Coronary artery (tissue), 2 donors: ENCODE results near the gene PPM1J.

ENCODE experiments used
- DNase-seq: peaks from one replicate; pipeline ENCODE4 v3.0.0-alpha.2; 2017; ENCODE audit warnings: low spot score
- H3K27ac ChIP-seq, 2 donors: fragments of 200-600 bp; sonication (generic); one replicate each; pipeline ENCODE4 v1.5.1; 2016 to 2019
- H3K4me3 ChIP-seq: fragments of 200-600 bp; sonication (generic); 2 replicates; pipeline ENCODE4 v1.5.1; 2016; ENCODE audit warnings: mild to moderate bottlenecking, moderate library complexity
- CTCF ChIP-seq: fragments of 200-600 bp; sonication (generic); IDR thresholded peaks from one replicate; pipeline ENCODE4 v1.5.1; 2019; ENCODE audit warnings: antibody characterized with exemption

PPM1J gene

GRCh38 chr1:112678605-112679004, 36.5 kb downstream of the PPM1J start:
- no peak overlapping the region for H3K4me3 ChIP-seq
- H3K27ac ChIP-seq, result no peak overlapping the region
- no peak for DNase-seq
- TF ChIP-seq CTCF, result no peak

GRCh38 chr1:112677501-112677900, 37.6 kb downstream of the PPM1J start:
- H3K4me3 ChIP-seq, result no peak overlapping the region
- no peak for TF ChIP-seq CTCF
- H3K27ac ChIP-seq, result no peak overlapping the region
- no peak for DNase-seq

- Histone ChIP-seq H3K4me3 (no peak overlapping the region), H3K27ac (no peak overlapping the region)
- no peak for TF ChIP-seq CTCF
- DNase-seq, result no peak
Measured at GRCh38 chr1:112676543-112676942, 38.6 kb downstream of the PPM1J start.

- DNase-seq, result no peak
- H3K27ac ChIP-seq, result peak overlapping the region; percentile 76 to 93
- TF ChIP-seq CTCF, result no peak
- peak overlapping the region; percentile 80 for H3K4me3 ChIP-seq
Measured at GRCh38 chr1:112675728-112676381, 39.3 kb downstream of the PPM1J start.

- peak overlapping the region; percentile 76 to 93 for H3K27ac ChIP-seq
- TF ChIP-seq CTCF, result no peak
- peak overlapping the region; percentile 80 for H3K4me3 ChIP-seq
- no peak for DNase-seq
Measured at GRCh38 chr1:112674986-112675727, 40.0 kb downstream of the PPM1J start.

GRCh38 chr1:112674440-112674985, 40.6 kb downstream of the PPM1J start, which contains the start of gene MOV10:
Gene MOV10 (plus strand): TSS chr1:112674659. CDS start chr1:112674913, 254 bp downstream.
- peak; percentile 87 for DNase-seq
- TF ChIP-seq CTCF, result no peak
- H3K27ac ChIP-seq, result peak within 1 kb of the TSS; percentile 76 to 93
- peak within 1 kb of the TSS; percentile 80 for H3K4me3 ChIP-seq
